ENCODE data around the gene SGCA.

DNA sequence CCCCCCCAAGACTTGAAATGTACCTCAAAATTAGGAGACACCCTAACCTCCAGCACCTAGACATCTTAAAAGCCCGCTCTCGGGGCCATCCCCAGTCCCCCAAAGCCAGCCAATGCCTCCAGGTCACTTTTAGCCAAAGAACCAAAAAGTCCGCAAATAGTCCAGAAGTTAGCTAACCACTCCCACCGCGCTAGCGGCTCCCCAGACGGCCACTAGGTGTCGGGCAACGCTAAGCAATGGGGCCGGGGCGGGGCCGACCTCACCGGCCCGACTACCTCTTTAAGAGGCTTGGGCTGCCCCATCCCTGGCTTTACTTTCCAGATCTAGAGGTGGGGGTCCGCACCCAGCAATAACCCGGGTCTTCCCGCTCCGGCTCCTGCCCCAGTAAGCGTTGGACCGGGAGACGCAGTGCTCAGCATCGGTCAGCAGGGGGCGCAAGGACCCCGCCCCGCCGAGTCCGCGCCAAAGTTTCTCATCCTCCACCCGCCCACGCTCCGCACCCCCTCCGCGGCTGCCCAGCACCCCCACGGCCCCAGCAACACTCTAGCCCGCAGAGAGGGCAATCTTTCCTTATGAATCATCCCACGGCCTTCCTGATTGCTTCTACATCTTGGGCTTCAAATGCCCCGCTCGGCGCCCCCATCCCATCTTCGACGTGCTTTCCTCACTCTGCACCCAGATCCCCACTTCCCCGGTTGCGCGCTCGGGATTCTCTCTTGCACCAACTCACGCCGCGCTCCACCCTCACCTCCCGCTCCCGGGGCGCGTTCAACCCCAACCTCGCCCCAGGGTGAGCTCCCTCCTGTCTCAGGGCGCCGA, 34.9 kb downstream of the SGCA start:
- TF ChIP-seq, protein P1, sequence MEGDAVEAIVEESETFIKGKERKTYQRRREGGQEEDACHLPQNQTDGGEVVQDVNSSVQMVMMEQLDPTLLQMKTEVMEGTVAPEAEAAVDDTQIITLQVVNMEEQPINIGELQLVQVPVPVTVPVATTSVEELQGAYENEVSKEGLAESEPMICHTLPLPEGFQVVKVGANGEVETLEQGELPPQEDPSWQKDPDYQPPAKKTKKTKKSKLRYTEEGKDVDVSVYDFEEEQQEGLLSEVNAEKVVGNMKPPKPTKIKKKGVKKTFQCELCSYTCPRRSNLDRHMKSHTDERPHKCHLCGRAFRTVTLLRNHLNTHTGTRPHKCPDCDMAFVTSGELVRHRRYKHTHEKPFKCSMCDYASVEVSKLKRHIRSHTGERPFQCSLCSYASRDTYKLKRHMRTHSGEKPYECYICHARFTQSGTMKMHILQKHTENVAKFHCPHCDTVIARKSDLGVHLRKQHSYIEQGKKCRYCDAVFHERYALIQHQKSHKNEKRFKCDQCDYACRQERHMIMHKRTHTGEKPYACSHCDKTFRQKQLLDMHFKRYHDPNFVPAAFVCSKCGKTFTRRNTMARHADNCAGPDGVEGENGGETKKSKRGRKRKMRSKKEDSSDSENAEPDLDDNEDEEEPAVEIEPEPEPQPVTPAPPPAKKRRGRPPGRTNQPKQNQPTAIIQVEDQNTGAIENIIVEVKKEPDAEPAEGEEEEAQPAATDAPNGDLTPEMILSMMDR (IDR thresholded peaks at IDR 0.05; ENCODE audit: borderline replicate concordance, extremely low read depth, low read length, poor library complexity, severe bottlenecking): peak; percentile 87
- TF ChIP-seq EZH2 (IDR thresholded peaks at IDR 0.05; ENCODE audit: borderline replicate concordance, low read depth, low read length, severe bottlenecking): no peak
